PC-3 (cell line): ENCODE results near the gene FICD.

Experiments used
- CTCF ChIP-seq: fragments of 300-600 bp; sonication (generic); conservative IDR thresholded peaks from 2 replicates; pipeline ENCODE4 v1.5.1; 2017; ENCODE audit warnings: antibody characterized with exemption, low read depth, mild to moderate bottlenecking, low read length
- EZH2 ChIP-seq: fragments of 300-600 bp; sonication (generic); IDR thresholded peaks from one replicate; pipeline ENCODE4 v1.6.1; 2017; ENCODE audit warnings: antibody characterized with exemption, mild to moderate bottlenecking, low read length; ENCODE audit not compliant: unreplicated experiment

GRCh38 chr12:108483213-108484059 is 31.6 kb upstream of the FICD start:
- no peak for TF ChIP-seq CTCF
- TF ChIP-seq EZH2, result no peak
